ENCODE data around the gene RNU6-9. TPM values are rescaled to one million over a fixed set of nuclear protein-coding genes. Genes with fewer than 3 reads are reported as not detected.

The RNU6-9 gene
- total RNA-seq, 1 experiment from 2014 or later = not detected

DNA sequence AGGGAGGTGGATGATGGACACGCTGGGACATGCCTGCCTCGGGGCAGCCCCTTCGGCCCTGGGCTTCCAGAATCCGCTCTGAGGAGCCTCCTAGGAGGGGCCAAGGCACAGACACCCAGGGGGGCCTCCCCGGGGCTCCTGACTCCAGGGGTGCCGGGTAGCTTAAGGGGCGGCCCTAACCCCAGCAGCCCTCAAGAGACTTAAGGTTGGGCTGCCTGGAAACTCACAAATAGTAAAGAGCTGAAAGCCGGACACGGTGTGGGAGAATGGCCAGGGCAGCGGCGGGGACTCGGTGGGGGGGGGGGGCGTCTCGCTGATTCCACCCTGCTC lies 40.2 kb downstream of the RNU6-9 start:
- Histone ChIP-seq H3K4me3 (no peak overlapping the region; the same call in 1 of the 2 replicates), H3K4me1 (peaks cover 29% of the 10 kb centered on the region), H3K36me3 (peaks cover 22% of the 10 kb centered on the region), H3K27ac (peak overlapping the region; percentile 22; the same call in 1 of the 2 replicates), H3K9me3 (replicated peaks) (no peaks in the 10 kb centered on the region), H3K27me3 (no peaks in the 10 kb centered on the region)
- no peak for DNase-seq

DNA sequence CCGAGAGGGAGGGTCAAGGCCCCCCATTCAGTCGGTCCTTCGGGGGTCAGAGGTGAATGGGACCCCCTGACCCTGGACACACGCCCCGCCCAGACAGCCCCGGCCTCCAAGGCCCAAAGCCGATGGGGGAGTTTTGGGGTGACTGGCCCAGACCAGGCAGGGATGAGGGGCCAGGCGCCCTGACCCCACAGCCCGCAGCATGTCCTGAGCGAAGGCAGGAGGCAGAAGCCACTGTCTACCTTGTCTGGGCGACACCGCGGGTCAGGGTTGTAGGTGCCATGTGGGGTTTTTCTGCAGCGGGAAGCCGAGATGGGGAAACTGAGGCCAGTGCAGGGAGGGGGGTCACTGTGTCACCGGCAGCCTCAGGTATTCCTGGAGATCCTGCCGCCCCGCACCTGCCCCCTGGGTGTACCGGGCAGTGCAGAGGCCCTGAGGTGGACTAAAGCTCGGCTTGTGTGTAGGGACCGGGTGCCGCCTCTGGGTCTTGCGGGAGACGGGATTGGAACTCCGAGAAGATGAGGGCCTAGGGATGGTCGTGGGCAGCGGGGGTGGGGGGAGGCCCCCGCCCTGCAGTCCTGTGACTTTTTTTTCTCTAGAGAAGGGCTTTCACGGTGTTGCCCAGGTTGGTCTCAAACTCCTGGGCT lies 41.0 kb downstream of the RNU6-9 start:
- Histone ChIP-seq H3K27me3 (no peaks in the 10 kb centered on the region), H3K36me3 (peaks cover 25% of the 10 kb centered on the region), H3K4me3 (no peak overlapping the region), H3K9me3 (replicated peaks) (no peaks in the 10 kb centered on the region), H3K27ac (peak overlapping the region; percentile 35), H3K4me1 (peaks cover 29% of the 10 kb centered on the region)
- DNase-seq = no peak

DNA sequence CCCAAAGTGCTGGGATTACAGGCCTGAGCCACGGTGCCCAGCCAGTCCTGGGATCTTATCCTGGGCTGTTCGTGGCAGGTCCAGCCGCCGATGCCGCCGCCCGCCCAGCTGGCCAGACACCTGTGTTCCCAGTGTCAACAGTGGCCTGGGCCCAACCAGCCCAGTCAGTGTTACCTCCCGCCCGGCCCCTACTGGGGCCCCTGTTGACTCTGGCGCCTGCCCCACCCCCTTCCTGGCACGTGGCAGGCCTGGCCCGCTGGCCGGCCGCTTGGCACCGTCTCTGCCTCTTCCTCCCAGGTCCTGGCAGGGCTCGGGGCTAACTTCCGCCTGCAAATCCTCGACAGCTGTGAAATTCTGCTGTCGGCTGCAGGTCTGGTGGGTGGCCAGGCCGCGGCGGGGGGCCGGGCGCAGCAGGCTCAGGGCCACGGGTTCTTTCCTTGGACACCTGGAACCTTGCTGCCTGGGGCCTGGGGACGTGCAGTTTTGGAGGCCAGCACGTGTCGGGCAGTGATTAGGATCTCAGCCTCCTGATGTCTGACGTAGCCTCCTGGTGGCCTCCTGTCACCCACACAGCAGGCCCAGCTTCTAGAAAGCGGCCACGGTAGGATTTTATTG lies 41.7 kb downstream of the RNU6-9 start:
- H3K36me3 ChIP-seq = peaks cover 29% of the 10 kb centered on the region
- peak overlapping the region; percentile 35 for H3K27ac ChIP-seq
- DNase-seq = peak; percentile 96 to 97
- no peaks in the 10 kb centered on the region for H3K27me3 ChIP-seq
- H3K9me3 ChIP-seq (replicated peaks) = no peaks in the 10 kb centered on the region
- peaks cover 29% of the 10 kb centered on the region for H3K4me1 ChIP-seq
- H3K4me3 ChIP-seq = no peak overlapping the region

DNA sequence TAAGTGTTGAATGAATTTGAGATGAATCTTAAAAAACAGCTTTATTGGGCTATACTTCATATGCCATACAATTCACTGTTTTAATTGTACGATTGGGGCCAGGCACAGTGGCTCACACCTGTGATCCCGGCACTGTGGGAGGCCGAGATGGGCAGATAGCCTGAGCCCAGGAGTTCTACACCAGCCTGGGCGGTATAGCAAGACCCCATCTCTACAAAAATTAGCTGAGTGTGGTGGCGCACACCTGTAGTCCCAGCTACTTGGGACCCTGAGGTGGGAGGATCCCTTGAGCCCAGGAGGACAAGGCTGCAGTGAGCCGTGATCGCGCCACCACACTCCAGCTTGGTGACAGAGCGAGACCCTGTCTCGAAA lies 42.9 kb downstream of the RNU6-9 start:
- no peaks in the 10 kb centered on the region for H3K9me3 ChIP-seq (replicated peaks)
- no peak for DNase-seq
- H3K27me3 ChIP-seq = no peaks in the 10 kb centered on the region
- H3K4me3 ChIP-seq = no peak overlapping the region
- H3K27ac ChIP-seq = no peak overlapping the region
- H3K4me1 ChIP-seq = peaks cover 29% of the 10 kb centered on the region
- H3K36me3 ChIP-seq = peaks cover 32% of the 10 kb centered on the region

DNA sequence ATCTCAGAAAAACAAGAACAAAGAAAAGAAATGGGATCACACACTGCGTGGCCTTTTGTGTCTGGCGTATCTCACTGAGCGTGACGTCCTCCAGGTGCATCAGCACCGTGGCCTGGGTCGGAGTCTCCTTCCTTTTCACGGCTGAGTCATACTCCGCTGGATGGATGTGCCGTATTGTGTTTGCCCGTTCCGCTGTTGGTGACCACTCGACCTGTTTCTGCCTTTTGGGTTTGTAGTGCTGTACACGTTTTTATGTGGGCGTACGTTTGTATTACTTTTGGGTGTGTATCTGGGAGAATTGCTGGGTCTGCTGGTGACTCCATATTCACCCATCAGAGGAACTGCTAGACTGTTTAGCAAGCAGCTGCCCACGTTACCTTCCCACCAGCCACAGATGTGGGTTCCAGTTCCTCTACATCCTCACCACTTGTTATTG lies 44.0 kb downstream of the RNU6-9 start:
- Histone ChIP-seq H3K27me3 (no peaks in the 10 kb centered on the region), H3K4me1 (peaks cover 27% of the 10 kb centered on the region), H3K27ac (no peak overlapping the region), H3K9me3 (replicated peaks) (no peaks in the 10 kb centered on the region), H3K36me3 (peaks cover 32% of the 10 kb centered on the region), H3K4me3 (no peak overlapping the region)
- DNase-seq = no peak

DNA sequence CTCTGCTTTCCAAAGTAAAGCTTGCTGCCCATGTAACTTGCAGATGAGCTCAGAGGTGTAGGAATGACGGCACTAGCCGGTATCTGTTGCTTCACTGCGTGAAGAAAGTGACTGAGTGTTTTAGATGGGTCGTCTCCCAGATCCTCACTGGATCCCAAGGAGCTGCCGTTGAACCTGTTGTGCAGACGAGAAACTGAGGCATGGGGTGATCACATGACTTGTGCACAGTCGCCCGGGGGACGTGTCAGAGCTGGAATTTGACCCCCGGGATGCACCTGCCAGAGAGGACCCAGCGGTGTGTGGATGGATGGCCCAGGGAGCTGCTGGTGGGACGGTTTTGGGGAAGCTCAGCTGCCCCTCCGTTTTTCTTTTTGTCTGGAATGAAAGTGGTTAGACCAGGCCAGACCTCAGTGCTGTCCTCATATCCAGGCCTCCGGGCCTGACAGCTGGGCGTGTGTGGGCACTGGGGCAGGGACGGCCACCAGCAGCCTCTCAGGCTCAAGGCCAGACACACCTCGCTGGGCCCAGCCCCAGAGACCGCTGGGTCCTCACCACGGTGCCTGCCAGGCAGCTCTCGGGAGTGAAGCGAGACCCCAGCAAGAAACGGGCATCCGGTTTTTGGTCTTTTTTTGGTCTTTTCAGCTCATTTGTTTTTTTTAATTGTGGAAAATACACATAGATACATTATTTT lies 45.1 kb downstream of the RNU6-9 start:
- no peak overlapping the region for H3K4me3 ChIP-seq
- peaks cover 33% of the 10 kb centered on the region for H3K36me3 ChIP-seq
- no peaks in the 10 kb centered on the region for H3K9me3 ChIP-seq (replicated peaks)
- H3K4me1 ChIP-seq = peaks cover 18% of the 10 kb centered on the region
- no peak for DNase-seq
- no peak overlapping the region for H3K27ac ChIP-seq
- no peaks in the 10 kb centered on the region for H3K27me3 ChIP-seq

DNA sequence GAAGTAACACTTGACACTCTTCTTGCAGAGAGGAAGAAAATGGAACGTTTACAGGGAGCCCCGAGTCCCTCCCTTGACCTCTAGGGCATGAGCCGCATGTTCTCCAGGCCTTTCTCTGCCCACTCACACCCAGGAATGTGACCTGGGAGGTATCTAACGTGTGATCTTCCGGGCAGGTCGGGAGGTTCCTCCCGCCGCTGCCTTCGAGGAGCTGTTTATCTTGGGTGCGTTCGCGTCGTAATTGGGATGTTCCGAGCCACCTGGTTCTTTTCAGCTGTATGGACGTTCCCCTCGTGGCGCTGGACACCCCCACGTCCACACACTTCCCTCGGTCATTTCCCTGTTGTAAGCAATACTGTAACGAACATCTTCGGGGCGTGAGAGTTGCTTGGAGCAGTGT lies 46.2 kb downstream of the RNU6-9 start:
- H3K36me3 ChIP-seq = peaks cover 35% of the 10 kb centered on the region
- peaks cover 7% of the 10 kb centered on the region for H3K4me1 ChIP-seq
- DNase-seq = no peak
- no peaks in the 10 kb centered on the region for H3K27me3 ChIP-seq
- H3K9me3 ChIP-seq (replicated peaks) = no peaks in the 10 kb centered on the region
- no peak overlapping the region for H3K27ac ChIP-seq
- H3K4me3 ChIP-seq = no peak overlapping the region

DNA sequence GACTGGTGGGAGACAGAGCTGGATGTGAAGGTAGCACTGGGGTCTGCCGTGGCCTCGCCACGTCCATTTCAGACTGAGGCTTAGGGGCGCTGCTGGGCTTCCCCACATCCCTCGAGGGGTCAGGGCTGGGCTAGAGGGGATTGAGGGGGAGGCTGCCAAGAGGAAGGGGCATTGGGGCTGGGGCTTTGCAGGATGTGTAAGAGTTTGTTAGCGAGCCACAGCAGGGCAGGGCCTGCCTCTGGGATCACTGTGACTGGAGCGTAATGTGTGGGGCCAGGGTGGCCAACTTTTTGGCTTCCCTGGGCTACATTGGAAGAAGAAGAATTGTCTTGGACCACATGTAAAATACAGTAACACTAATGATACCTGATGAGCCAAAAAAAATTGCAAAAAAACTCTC lies 46.6 kb downstream of the RNU6-9 start:
- Histone ChIP-seq H3K9me3 (replicated peaks) (no peaks in the 10 kb centered on the region), H3K27me3 (no peaks in the 10 kb centered on the region), H3K4me1 (peaks cover 4% of the 10 kb centered on the region), H3K4me3 (no peak overlapping the region), H3K27ac (no peak overlapping the region), H3K36me3 (peaks cover 35% of the 10 kb centered on the region)
- DNase-seq = no peak

DNA sequence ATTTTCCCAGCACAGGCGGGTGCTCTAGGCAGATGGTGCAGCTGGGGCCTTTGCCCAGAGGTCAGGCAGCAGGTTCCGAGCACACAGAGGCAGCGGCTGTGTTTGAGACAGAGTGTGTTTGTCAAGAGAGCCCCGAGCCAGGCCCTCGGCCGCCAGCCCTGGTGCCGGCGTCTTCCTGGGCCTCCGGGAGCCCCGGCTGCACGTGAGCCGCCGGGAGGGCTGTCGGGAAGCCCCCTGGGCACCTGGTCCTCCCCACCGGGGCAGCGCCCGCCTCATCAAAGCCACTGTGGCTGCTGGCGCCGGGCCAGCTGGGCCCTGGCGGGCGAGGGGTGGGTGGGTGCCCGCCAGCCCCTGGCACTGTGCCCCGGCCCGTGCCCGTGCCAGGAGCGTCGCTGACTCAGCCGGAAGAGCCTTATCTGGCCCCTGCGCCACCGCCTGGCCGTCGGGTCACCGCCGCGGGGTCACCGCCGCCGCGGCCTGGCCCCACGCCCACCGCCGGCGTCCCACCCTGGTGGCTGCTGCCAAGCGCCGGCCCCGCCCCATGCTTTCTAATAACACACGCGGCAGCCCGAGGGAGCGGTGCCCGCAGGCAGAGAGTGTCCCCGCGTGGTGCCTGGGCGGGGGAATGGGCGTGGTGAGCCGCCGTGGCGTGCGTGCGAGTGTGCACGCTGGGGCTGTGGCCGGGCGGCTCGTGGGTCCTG lies 47.5 kb downstream of the RNU6-9 start:
- Histone ChIP-seq H3K27ac (no peak overlapping the region), H3K4me1 (no peaks in the 10 kb centered on the region), H3K4me3 (no peak overlapping the region), H3K9me3 (replicated peaks) (no peaks in the 10 kb centered on the region), H3K27me3 (no peaks in the 10 kb centered on the region), H3K36me3 (peaks cover 33% of the 10 kb centered on the region)
- no peak for DNase-seq

DNA sequence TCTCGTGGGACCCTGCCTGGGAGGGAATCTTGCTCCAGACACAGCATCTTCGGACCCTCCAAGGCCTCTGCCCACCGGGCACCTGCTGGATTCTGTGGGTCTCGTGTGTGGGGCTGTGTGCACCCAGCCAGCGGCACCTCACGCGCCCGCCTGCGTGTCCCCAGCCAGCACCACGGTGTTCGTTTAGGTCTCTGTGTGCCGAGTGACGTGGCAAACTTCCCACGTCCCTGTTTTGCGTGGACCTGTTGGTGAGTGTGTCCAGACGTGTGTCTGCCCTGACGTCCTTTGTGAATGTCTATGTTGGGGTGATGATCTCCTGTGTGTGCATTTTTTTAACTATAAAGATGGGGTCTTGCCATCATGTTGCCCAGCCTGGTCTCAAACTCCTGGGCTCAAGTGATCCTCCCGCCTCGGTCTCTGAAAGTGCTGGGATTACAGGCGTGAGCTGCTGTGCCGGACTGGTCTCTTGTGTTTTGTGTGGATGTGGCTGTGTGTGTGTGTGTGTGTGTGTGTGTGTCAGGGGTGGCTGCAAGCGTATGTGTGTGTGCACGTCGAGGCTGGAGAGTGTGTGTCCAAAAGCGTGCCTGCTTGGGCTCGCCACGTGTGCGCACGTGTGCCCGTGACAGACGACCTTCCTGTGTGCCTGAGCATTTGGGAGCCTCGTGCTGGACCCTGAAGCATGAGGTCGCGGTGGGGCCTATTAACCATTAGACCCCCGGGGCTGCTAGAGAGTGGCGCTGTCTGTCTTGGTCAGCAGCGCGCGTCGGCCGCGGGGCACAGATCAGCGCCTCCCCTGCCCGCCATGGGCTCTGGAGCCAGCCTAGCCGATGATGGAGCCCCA lies 48.2 kb downstream of the RNU6-9 start:
- Histone ChIP-seq H3K27ac (no peak overlapping the region), H3K4me3 (no peak overlapping the region), H3K9me3 (replicated peaks) (no peaks in the 10 kb centered on the region), H3K27me3 (no peaks in the 10 kb centered on the region), H3K4me1 (no peaks in the 10 kb centered on the region), H3K36me3 (peaks cover 26% of the 10 kb centered on the region)
- no peak for DNase-seq

DNA sequence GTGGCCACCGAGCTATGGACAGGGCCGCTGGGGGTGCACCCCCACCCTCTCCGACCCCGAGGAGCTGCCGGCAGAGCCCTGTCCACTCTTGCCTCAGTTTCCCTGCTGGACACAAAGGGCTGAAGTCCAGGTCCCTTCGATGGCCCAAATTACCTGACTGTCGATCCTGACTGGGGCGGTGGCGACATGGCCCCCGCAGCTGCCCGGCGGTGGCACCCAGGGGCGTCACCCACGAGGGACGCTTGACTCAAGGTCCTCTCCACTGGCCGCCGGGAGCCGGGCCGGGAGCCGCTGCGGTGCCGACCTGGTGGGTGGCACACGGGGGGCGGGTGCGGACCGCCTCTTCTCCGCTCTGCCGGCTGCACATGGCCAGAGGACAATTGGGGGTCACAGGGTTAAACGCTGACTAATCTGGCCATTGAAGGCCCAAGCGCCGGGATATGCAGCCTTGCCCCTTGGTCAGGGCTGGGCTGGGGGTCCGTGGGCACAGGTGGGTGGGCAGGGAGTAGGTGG lies 48.9 kb downstream of the RNU6-9 start:
- peaks cover 24% of the 10 kb centered on the region for H3K36me3 ChIP-seq
- H3K4me1 ChIP-seq = no peaks in the 10 kb centered on the region
- H3K27me3 ChIP-seq = no peaks in the 10 kb centered on the region
- no peak overlapping the region for H3K4me3 ChIP-seq
- no peak overlapping the region for H3K27ac ChIP-seq
- DNase-seq = no peak
- H3K9me3 ChIP-seq (replicated peaks) = no peaks in the 10 kb centered on the region

Measured in SJCRH30 (cell line).